ENCODE measurements around the gene CCNB1.

Gene CCNB1

DNA sequence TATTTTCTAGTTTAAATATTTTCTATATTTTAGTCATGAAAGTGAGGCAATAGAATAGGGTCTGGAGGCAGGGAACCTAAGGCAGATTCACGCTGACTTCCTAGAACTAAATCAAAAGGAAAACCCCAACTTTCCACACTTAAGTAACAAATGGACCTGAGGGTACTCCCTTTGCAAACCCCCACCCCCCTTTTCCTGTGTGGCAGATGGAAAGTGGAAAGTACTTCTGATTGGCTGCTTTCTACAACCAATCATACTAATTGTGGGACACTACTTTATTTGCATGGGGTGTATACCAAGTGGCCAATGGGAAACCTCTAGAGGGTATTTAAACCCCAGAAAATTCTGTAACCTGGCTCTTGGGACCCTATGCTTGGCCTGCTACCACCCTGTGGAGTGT lies 17.7 kb downstream of the CCNB1 start:
- no peaks in the 10 kb centered on the region for H3K9me3 ChIP-seq (ENCODE audit: severe bottlenecking)
- no peaks in the 10 kb centered on the region for H3K4me1 ChIP-seq (ENCODE audit: insufficient read depth, poor library complexity, severe bottlenecking)
- no peak for DNase-seq (ENCODE audit: low spot score)
- no peak for TF ChIP-seq CTCF (IDR thresholded peaks at IDR 0.05; ENCODE audit: poor library complexity, severe bottlenecking)
- ATAC-seq (ENCODE audit: low read depth) = no peak
- H3K27ac ChIP-seq (ENCODE audit: poor library complexity, severe bottlenecking) = no peak overlapping the region
- no peaks in the 10 kb centered on the region for H3K36me3 ChIP-seq (ENCODE audit: low read depth)
- H3K27me3 ChIP-seq (ENCODE audit: insufficient read depth, poor library complexity, severe bottlenecking) = no peaks in the 10 kb centered on the region
- H3K4me3 ChIP-seq (ENCODE audit: severe bottlenecking) = no peak overlapping the region

DNA sequence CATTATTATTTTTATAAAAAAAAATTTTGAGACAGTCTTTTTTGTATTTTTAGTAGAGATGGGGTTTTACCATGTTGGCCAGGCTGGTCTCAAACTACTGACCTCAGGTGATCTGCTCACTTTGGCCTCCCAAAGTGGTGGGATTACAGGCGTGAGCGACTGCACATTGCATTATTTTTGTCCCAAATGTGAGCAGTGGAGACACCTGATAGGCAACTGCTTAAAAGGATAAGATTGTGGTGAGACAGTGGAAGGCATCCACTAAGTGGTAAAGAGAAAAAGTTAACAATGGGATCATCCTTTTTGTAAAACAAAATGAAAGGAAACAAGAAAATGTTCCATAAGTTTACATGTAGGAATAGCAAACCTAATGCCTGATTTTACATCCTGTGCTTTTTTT lies 20.4 kb downstream of the CCNB1 start:
- no peak for DNase-seq (ENCODE audit: low spot score)
- no peak for TF ChIP-seq CTCF (IDR thresholded peaks at IDR 0.05; ENCODE audit: poor library complexity, severe bottlenecking)

GRCh38 chr5:69188811-69189161 lies 21.8 kb downstream of the CCNB1 start:
- no peaks in the 10 kb centered on the region for H3K9me3 ChIP-seq (ENCODE audit: severe bottlenecking)
- 0 out of 3 replicates have a peak, but pooled peaks have one; percentile 1 for ATAC-seq (ENCODE audit: low read depth)
- no peaks in the 10 kb centered on the region for H3K27me3 ChIP-seq (ENCODE audit: insufficient read depth, poor library complexity, severe bottlenecking)
- peaks cover 25% of the 10 kb centered on the region for H3K36me3 ChIP-seq (ENCODE audit: low read depth)
- H3K4me3 ChIP-seq (ENCODE audit: severe bottlenecking) = peak overlapping the region; percentile 78
- no peak for TF ChIP-seq CTCF (IDR thresholded peaks at IDR 0.05; ENCODE audit: poor library complexity, severe bottlenecking)
- H3K27ac ChIP-seq (ENCODE audit: poor library complexity, severe bottlenecking) = peak overlapping the region; percentile 66
- DNase-seq (ENCODE audit: low spot score) = no peak
- H3K4me1 ChIP-seq (ENCODE audit: insufficient read depth, poor library complexity, severe bottlenecking) = no peaks in the 10 kb centered on the region

More for the DNA sequence above, 20.4 kb downstream of the CCNB1 start:
- Histone ChIP-seq H3K27me3 (ENCODE audit: insufficient read depth, poor library complexity, severe bottlenecking) (no peaks in the 10 kb centered on the region), H3K27ac (ENCODE audit: poor library complexity, severe bottlenecking) (no peak overlapping the region), H3K9me3 (ENCODE audit: severe bottlenecking) (no peaks in the 10 kb centered on the region), H3K4me1 (ENCODE audit: insufficient read depth, poor library complexity, severe bottlenecking) (no peaks in the 10 kb centered on the region), H3K4me3 (ENCODE audit: severe bottlenecking) (no peak overlapping the region), H3K36me3 (ENCODE audit: low read depth) (peaks cover 10% of the 10 kb centered on the region)
- ATAC-seq (ENCODE audit: low read depth) = no peak

- peak within 1 kb of the TSS; percentile 66 for H3K27ac ChIP-seq (ENCODE audit: poor library complexity, severe bottlenecking)
- H3K4me3 ChIP-seq (ENCODE audit: severe bottlenecking) = peak within 1 kb of the TSS; percentile 78
- peaks cover 30% of the 10 kb centered on the region for H3K36me3 ChIP-seq (ENCODE audit: low read depth)
- ATAC-seq (ENCODE audit: low read depth) (peak; percentile 91), DNase-seq (ENCODE audit: low spot score) (peak; percentile 89)
- TF ChIP-seq CTCF (IDR thresholded peaks at IDR 0.05; ENCODE audit: poor library complexity, severe bottlenecking) = no peak
- no peaks in the 10 kb centered on the region for H3K4me1 ChIP-seq (ENCODE audit: insufficient read depth, poor library complexity, severe bottlenecking)
- no peaks in the 10 kb centered on the region for H3K27me3 ChIP-seq (ENCODE audit: insufficient read depth, poor library complexity, severe bottlenecking)
- H3K9me3 ChIP-seq (ENCODE audit: severe bottlenecking) = no peaks in the 10 kb centered on the region
Measured at GRCh38 chr5:69189162-69190086, 22.5 kb downstream of the CCNB1 start, which contains the start of gene CENPH. Gene CENPH, plus strand, starts transcription at chr5:69189583. Its CDS starts 52 bp downstream, at chr5:69189635.

- H3K27ac ChIP-seq (ENCODE audit: poor library complexity, severe bottlenecking) = no peak overlapping the region
- DNase-seq (ENCODE audit: low spot score) = no peak
- no peak for TF ChIP-seq CTCF (IDR thresholded peaks at IDR 0.05; ENCODE audit: poor library complexity, severe bottlenecking)
- H3K4me1 ChIP-seq (ENCODE audit: insufficient read depth, poor library complexity, severe bottlenecking) = no peaks in the 10 kb centered on the region
- ATAC-seq (ENCODE audit: low read depth) = no peak
- peaks cover 72% of the 10 kb centered on the region for H3K36me3 ChIP-seq (ENCODE audit: low read depth)
- H3K27me3 ChIP-seq (ENCODE audit: insufficient read depth, poor library complexity, severe bottlenecking) = no peaks in the 10 kb centered on the region
- no peaks in the 10 kb centered on the region for H3K9me3 ChIP-seq (ENCODE audit: severe bottlenecking)
- no peak overlapping the region for H3K4me3 ChIP-seq (ENCODE audit: severe bottlenecking)
Measured at GRCh38 chr5:69202497-69202896, 35.5 kb downstream of the CCNB1 start.

Measured in RWPE2 (cell line).